Inferior parietal cortex (tissue), 1 donor: ENCODE measurements around the gene ALDH16A1.

Source experiments
- DNase-seq: peaks from one replicate; pipeline ENCODE4 v3.0.0-alpha.2; 2016; ENCODE audit errors: extremely low spot score

ALDH16A1 gene

DNA sequence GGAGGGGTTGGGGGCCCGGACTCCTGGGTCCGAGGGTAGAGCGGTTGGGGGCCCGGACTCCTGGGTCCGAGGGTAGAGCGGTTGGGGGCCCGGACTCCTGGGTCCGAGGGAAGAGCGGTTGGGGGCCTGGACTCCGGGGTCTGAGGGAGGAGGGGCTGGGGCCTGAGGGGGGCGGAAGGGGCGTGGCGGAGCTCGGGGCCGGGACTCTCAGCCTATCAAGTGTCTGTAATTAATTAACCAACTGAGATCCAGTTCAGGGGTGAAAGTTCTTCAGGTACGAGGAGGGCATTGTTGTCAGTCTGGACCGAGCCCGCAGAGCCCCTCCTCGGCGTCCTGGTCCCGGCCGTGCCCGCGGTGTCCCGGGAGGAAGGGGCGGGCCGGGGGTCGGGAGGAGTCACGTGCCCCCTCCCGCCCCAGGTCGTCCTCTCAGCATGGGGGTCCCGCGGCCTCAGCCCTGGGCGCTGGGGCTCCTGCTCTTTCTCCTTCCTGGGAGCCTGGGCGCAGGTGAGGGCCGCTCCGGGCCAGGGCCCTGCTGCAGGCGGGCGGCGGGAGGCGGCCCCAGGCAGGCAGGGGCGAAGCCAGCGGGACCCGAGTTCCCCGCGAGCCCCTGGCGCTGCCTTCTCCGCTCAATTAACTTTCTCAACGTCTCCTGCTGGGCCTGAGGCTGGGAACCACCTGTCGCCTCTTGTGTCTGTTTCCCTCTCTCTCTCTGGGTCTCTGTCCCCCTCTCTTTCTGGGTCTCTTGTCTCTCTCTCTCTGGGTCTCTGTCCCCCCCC is 60.1 kb downstream of the ALDH16A1 start:
- no peak for DNase-seq

DNA sequence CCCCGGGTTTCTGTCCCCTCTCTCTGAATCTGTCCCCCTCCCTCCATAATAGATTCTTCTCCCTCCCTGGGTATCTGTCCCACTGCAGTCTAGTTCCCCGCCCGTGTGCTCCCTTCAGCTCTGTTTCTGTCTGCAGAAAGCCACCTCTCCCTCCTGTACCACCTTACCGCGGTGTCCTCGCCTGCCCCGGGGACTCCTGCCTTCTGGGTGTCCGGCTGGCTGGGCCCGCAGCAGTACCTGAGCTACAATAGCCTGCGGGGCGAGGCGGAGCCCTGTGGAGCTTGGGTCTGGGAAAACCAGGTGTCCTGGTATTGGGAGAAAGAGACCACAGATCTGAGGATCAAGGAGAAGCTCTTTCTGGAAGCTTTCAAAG is 60.7 kb downstream of the ALDH16A1 start:
- no peak for DNase-seq

GRCh38 chr19:49514151-49514550 is 61.1 kb downstream of the ALDH16A1 start:
- DNase-seq, result no peak

- no peak for DNase-seq
Measured at GRCh38 chr19:49515767-49516166, 62.7 kb downstream of the ALDH16A1 start.

DNA sequence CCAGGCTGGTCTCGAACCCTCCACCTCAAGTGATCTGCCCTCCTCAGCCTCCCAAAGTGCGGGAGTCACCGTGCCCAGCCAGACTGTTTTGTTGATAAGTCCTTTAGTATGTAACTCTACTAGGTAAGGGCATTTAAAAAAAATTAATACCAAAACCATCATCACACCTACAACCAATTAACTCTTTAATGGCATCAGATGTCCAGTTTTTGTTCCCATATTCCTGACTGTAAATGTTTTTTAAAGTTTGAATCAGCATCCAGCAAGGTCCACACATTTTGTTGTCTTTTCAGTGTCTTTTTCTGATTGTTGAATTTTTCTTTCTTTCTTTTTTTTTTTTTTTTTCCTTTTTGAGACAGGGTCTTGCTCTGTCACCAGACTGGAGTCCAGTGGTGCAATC is 65.0 kb downstream of the ALDH16A1 start:
- DNase-seq, result no peak
